ENCODE data around the gene TTLL4. TPM values are rescaled to one million over a fixed set of nuclear protein-coding genes. Genes with fewer than 3 reads are reported as not detected.
A peak's percentile ranks its signal among the peaks of the same experiment; 100 is the strongest.

TTLL4 gene
- polyA plus RNA-seq, 1 of the 3 experiments (the other 2 are of a cell fraction): 15.6 TPM

- peaks cover 84% of the 10 kb centered on the region for H3K79me2 ChIP-seq (ENCODE audit: insufficient read depth)
- no peak overlapping the region for H3K27ac ChIP-seq (ENCODE audit: low read depth in 2 of 2, low read length in 1 of 2)
- TF ChIP-seq RXRA (IDR thresholded peaks at IDR 0.05; ENCODE audit: borderline replicate concordance, low read depth) (no peak), RFX5 (IDR thresholded peaks at IDR 0.05; ENCODE audit: low read length) (no peak), JUND (IDR thresholded peaks at IDR 0.05) (no peak), EZH2phosphoT487 (IDR thresholded peaks at IDR 0.05; ENCODE audit: borderline replicate concordance, low read depth) (no peak), CHD2 (IDR thresholded peaks at IDR 0.05; ENCODE audit: low read length, partially characterized antibody) (no peak), NFIC (IDR thresholded peaks at IDR 0.05; ENCODE audit: borderline replicate concordance) (no peak), GATA2 (CRISPR knock-in tag; IDR thresholded peaks at IDR 0.05) (no peak), CTCF (IDR thresholded peaks at IDR 0.05) (no peak), FOXJ3 (CRISPR knock-in tag; IDR thresholded peaks at IDR 0.05) (no peak), TCF12 (IDR thresholded peaks at IDR 0.05) (no peak), GABPA (IDR thresholded peaks at IDR 0.05; ENCODE audit: low read depth) (no peak), SIN3A (IDR thresholded peaks at IDR 0.05; ENCODE audit: borderline replicate concordance, low read depth, low read length) (no peak)
- peaks cover 0 to 20% of the 10 kb centered on the region in 2 experiments for H3K36me3 ChIP-seq (replicated peaks in 1 of 2; ENCODE audit: control insufficient read depth in 1 of 2, insufficient read depth in 2 of 2, low read length in 1 of 2)
- no peak overlapping the region for H3K4me3 ChIP-seq (ENCODE audit: low read depth in 2 of 2, low read length in 1 of 2)
- no peak overlapping the region for H3K9ac ChIP-seq
- peaks cover 8% of the 10 kb centered on the region; the same call in 1 of the 2 replicates for H4K20me1 ChIP-seq (ENCODE audit: insufficient read depth)
- no peak overlapping the region for H2AFZ ChIP-seq (ENCODE audit: low read depth)
- WGBS (ENCODE audit: low lambda C conversion rate): 96% methylated on average over 6 of the region's 6 CpGs
- H3K27me3 ChIP-seq (ENCODE audit: insufficient read depth): no peaks in the 10 kb centered on the region
- POLR2A ChIA-PET: interaction anchor here (1.2 kb wide), 1 partner anchor 66 kb away, joined by 3 read pairs; the partner anchor contains the start of genes BCS1L and ZNF142
- peaks cover 10% of the 10 kb centered on the region for H3F3A ChIP-seq (replicated peaks; ENCODE audit: insufficient read depth)
- H3K4me1 ChIP-seq (ENCODE audit: control insufficient read depth in 1 of 2, insufficient read depth in 2 of 2, low read depth in 1 of 2, low read length in 1 of 2): peaks cover 2 to 3% of the 10 kb centered on the region in 2 experiments; a peak in 2 of 4 replicates
- H3K9me2 ChIP-seq: no peaks in the 10 kb centered on the region
- no peak overlapping the region for H3K4me2 ChIP-seq
- DNase-seq: no peak
- CTCF ChIA-PET: interaction anchor here (0.5 to 1.8 kb wide), 5 partner anchors 15 to 122 kb away, joined by 3 to 9 read pairs (median 3); partner anchors contain the start of gene TTLL4
- H3K9me3 ChIP-seq: peaks cover 11% of the 10 kb centered on the region; the same call in 1 of the 2 replicates
Observed at GRCh38 chr2:218726004-218726574, 15.5 kb downstream of the TTLL4 start.

GRCh38 chr2:218727502-218728165, 17.0 kb downstream of the TTLL4 start:
- no peaks in the 10 kb centered on the region for H4K20me1 ChIP-seq (ENCODE audit: insufficient read depth)
- WGBS (ENCODE audit: low lambda C conversion rate): 95% methylated on average over 6 of the region's 6 CpGs
- POLR2A ChIA-PET: no interaction called here
- TF ChIP-seq SIN3A (IDR thresholded peaks at IDR 0.05; ENCODE audit: borderline replicate concordance, low read depth, low read length): no peak
- no peak for TF ChIP-seq EP300 (IDR thresholded peaks at IDR 0.05; ENCODE audit: borderline replicate concordance in 1 of 2, low read depth in 1 of 2, low read length in 1 of 2)
- 0 out of 2 replicates have a peak, but pooled peaks have one; percentile 16 for TF ChIP-seq SMC3 (IDR thresholded peaks at IDR 0.05; ENCODE audit: low read depth, low read length)
- no peak for TF ChIP-seq TEAD4 (IDR thresholded peaks at IDR 0.05; ENCODE audit: borderline replicate concordance, insufficient read depth)
- TF ChIP-seq MXI1 (IDR thresholded peaks at IDR 0.05; ENCODE audit: low read depth, low read length): no peak
- TF ChIP-seq CHD2 (IDR thresholded peaks at IDR 0.05; ENCODE audit: low read length, partially characterized antibody): no peak
- no peak for TF ChIP-seq RFX5 (IDR thresholded peaks at IDR 0.05; ENCODE audit: low read length)
- peak; percentile 45 for TF ChIP-seq CTCF (IDR thresholded peaks at IDR 0.05)
- TF ChIP-seq MAX (IDR thresholded peaks at IDR 0.05; ENCODE audit: low read depth): no peak
- TF ChIP-seq MEF2A (IDR thresholded peaks at IDR 0.05; ENCODE audit: borderline replicate concordance, low read depth): no peak
- TF ChIP-seq RXRA (IDR thresholded peaks at IDR 0.05; ENCODE audit: borderline replicate concordance, low read depth): no peak
- no peak for TF ChIP-seq NRF1 (IDR thresholded peaks at IDR 0.05; ENCODE audit: low read depth, low read length)
- no peak for TF ChIP-seq EZH2phosphoT487 (IDR thresholded peaks at IDR 0.05; ENCODE audit: borderline replicate concordance, low read depth)
- TF ChIP-seq NFIC (IDR thresholded peaks at IDR 0.05; ENCODE audit: borderline replicate concordance): no peak
- no peak for TF ChIP-seq USF1 (IDR thresholded peaks at IDR 0.05; ENCODE audit: borderline replicate concordance, low read depth)
- no peak for TF ChIP-seq YY1 (IDR thresholded peaks at IDR 0.05; ENCODE audit: low read depth)

More at GRCh38 chr2:218727502-218728165, 17.0 kb downstream of the TTLL4 start:
- no peak for DNase-seq
- Histone ChIP-seq H3K27me3 (ENCODE audit: insufficient read depth) (no peaks in the 10 kb centered on the region), H3K4me2 (no peak overlapping the region), H3K9ac (no peak overlapping the region), H3K79me2 (ENCODE audit: insufficient read depth) (peaks cover 74% of the 10 kb centered on the region), H3K4me1 (ENCODE audit: control insufficient read depth in 1 of 2, insufficient read depth in 2 of 2, low read depth in 1 of 2, low read length in 1 of 2) (peaks cover 0 to 15% of the 10 kb centered on the region in 2 experiments; a peak in 2 of 4 replicates), H2AFZ (ENCODE audit: low read depth) (no peak overlapping the region), H3K36me3 (replicated peaks in 1 of 2; ENCODE audit: control insufficient read depth in 1 of 2, insufficient read depth in 2 of 2, low read length in 1 of 2) (peaks cover 0 to 20% of the 10 kb centered on the region in 2 experiments), H3K4me3 (ENCODE audit: low read depth in 2 of 2, low read length in 1 of 2) (no peak overlapping the region), H3F3A (replicated peaks; ENCODE audit: insufficient read depth) (peaks cover 24% of the 10 kb centered on the region), H3K9me2 (no peaks in the 10 kb centered on the region), H3K27ac (ENCODE audit: low read depth in 2 of 2, low read length in 1 of 2) (no peak overlapping the region), H3K9me3 (peaks cover 11% of the 10 kb centered on the region; the same call in 1 of the 2 replicates)
- CTCF ChIA-PET: interaction anchor here (0.5 to 1.2 kb wide), 4 partner anchors 16 to 120 kb away, joined by 3 to 5 read pairs (median 3); no protein-coding TSS in a partner anchor

All from SK-N-SH (cell line).